Measurements from ENCODE around the gene SP6.

The SP6 gene

GRCh38 chr17:47867813-47868533 is 17.0 kb upstream of the SP6 start:
- ATAC-seq, result no peak
- TF ChIP-seq CSRNP3 (CRISPR knock-in tag; IDR thresholded peaks at IDR 0.05) (no peak), BACH2 (CRISPR knock-in tag; IDR thresholded peaks at IDR 0.05; ENCODE audit: borderline replicate concordance) (no peak), OSR1 (CRISPR knock-in tag; IDR thresholded peaks at IDR 0.05) (no peak), TCF4 (CRISPR knock-in tag; IDR thresholded peaks at IDR 0.05; ENCODE audit: borderline replicate concordance) (no peak), PATZ1 (CRISPR knock-in tag; IDR thresholded peaks at IDR 0.05; ENCODE audit: borderline replicate concordance) (no peak), ESRRG (CRISPR knock-in tag; IDR thresholded peaks at IDR 0.05) (no peak), ZNF8 (CRISPR knock-in tag; IDR thresholded peaks at IDR 0.05) (no peak), ZFP30 (CRISPR knock-in tag; IDR thresholded peaks at IDR 0.05) (no peak)

GRCh38 chr17:47866941-47867340 is 16.0 kb upstream of the SP6 start:
- no peak for ATAC-seq
- TF ChIP-seq PPARA (CRISPR knock-in tag; IDR thresholded peaks at IDR 0.05; ENCODE audit: borderline replicate concordance) (no peak), ZFP3 (CRISPR knock-in tag; IDR thresholded peaks at IDR 0.05) (no peak), TOX (CRISPR knock-in tag; IDR thresholded peaks at IDR 0.05; ENCODE audit: borderline replicate concordance) (no peak), ISL1 (CRISPR knock-in tag; IDR thresholded peaks at IDR 0.05) (no peak), GLIS3 (CRISPR knock-in tag; IDR thresholded peaks at IDR 0.05) (no peak), CSRNP3 (CRISPR knock-in tag; IDR thresholded peaks at IDR 0.05) (no peak)

GRCh38 chr17:47864791-47865216 is 13.8 kb upstream of the SP6 start:
- TF ChIP-seq TOX (CRISPR knock-in tag; IDR thresholded peaks at IDR 0.05; ENCODE audit: borderline replicate concordance) (no peak), CSRNP3 (CRISPR knock-in tag; IDR thresholded peaks at IDR 0.05) (no peak), ESRRG (CRISPR knock-in tag; IDR thresholded peaks at IDR 0.05) (no peak), CREB5 (CRISPR knock-in tag; IDR thresholded peaks at IDR 0.05; ENCODE audit: low read depth) (no peak), ARNTL (CRISPR knock-in tag; IDR thresholded peaks at IDR 0.05; ENCODE audit: borderline replicate concordance, low read depth) (no peak), ZC3H10 (CRISPR knock-in tag; IDR thresholded peaks at IDR 0.05) (no peak), ZNF565 (CRISPR knock-in tag; conservative IDR thresholded peaks at IDR 0.05; ENCODE audit: low read depth) (no peak), ISL1 (CRISPR knock-in tag; IDR thresholded peaks at IDR 0.05) (no peak), ZNF8 (CRISPR knock-in tag; IDR thresholded peaks at IDR 0.05) (no peak), PPARA (CRISPR knock-in tag; IDR thresholded peaks at IDR 0.05; ENCODE audit: borderline replicate concordance) (no peak), ZFP30 (CRISPR knock-in tag; IDR thresholded peaks at IDR 0.05) (no peak), TSHZ2 (CRISPR knock-in tag; IDR thresholded peaks at IDR 0.05) (no peak), PATZ1 (CRISPR knock-in tag; IDR thresholded peaks at IDR 0.05; ENCODE audit: borderline replicate concordance) (no peak), GLIS3 (CRISPR knock-in tag; IDR thresholded peaks at IDR 0.05) (no peak), OSR1 (CRISPR knock-in tag; IDR thresholded peaks at IDR 0.05) (no peak), CSDC2 (CRISPR knock-in tag; IDR thresholded peaks at IDR 0.05) (no peak), ZNF70 (CRISPR knock-in tag; IDR thresholded peaks at IDR 0.05) (no peak)
- no peak for ATAC-seq
